GM19372 (cell line): ENCODE data around the gene GFOD1.

ENCODE experiments used
- ATAC-seq: cut with Tn5 transposase; IDR thresholded peaks from one replicate; pipeline ENCODE4 v1.9.1; 2021; ENCODE audit warnings: mild to moderate bottlenecking, low read depth, moderate library complexity; ENCODE audit not compliant: unreplicated experiment

GFOD1 gene

GRCh38 chr6:13384506-13384905, 102.9 kb downstream of the GFOD1 start:
- ATAC-seq = no peak

GRCh38 chr6:13383328-13384163, 103.9 kb downstream of the GFOD1 start:
- ATAC-seq = peak; percentile 97

DNA sequence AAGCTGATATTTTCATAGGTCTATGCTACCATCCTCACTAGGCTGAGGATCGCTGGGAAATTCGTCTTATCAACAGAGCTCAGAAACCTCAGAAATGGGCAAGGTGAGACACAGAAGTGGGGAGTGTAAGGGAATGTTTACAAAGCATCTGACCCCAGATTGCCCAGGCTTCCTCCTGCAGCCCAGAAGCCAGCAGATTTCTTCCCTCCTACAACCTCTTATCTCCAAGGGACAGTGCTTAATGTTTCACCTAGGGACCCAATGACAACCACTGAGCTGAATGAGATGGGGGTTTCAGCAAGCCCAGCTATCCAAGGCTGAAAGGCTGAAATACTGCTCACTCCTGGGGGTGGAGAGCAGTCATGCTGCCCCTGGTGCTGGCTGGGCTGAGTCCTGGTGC, 106.6 kb downstream of the GFOD1 start:
- no peak for ATAC-seq

GRCh38 chr6:13378669-13379590, 108.5 kb downstream of the GFOD1 start:
- no peak for ATAC-seq

DNA sequence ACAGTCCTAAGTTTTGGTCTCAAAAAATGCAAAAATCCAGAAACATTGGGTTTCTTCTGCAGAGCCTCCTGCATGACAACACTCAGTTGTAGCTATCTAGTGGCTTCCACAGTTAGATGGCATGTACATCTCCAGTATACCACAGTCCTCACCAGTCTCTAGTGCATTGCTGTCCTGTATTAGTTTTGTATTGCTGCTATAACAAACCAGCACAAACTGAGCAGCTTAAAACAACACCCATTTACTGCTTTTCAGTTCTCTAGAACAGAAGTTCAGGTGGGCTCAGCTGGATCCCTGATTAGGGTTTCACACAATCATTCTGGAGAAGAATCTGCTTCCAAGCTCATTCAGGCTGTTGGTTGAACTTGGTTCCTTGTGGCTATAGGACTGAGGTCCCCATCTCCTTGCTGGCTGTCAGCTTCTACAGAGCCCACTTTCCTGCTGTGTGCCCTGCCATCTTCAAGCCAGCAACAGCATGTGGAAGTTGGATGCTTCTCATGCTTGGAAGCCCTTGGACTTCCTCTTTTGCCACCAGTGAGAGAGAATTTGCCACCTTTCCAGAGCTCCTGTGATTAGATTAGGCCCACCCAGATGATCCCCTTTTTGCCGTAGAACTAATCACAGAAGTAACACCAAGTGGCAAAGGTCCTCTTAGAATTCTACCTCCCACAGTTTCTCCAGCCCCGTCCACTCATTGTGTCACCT, 110.2 kb downstream of the GFOD1 start:
- ATAC-seq = no peak

- peak; percentile 65 for ATAC-seq
Measured at GRCh38 chr6:13375360-13375878, 112.0 kb downstream of the GFOD1 start.

DNA sequence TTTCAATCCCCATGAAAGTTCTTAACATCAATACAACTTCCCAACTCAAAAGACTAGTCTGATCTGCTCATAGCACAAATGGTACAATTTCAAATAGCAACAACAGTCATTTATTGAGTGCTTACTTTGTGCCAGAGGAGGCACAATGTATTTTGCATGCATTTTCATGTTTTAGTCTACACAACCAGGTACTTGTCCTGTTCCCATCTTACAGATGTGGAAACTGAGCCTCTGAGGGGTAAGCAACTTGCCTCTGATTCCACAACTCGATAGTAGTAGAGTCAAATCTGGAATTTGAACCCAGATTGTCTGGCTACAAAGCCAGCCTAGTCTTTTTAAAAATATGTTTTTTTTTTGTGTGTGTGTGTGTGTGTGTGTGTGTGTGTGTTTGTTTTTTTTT, 113.5 kb downstream of the GFOD1 start:
- no peak for ATAC-seq

DNA sequence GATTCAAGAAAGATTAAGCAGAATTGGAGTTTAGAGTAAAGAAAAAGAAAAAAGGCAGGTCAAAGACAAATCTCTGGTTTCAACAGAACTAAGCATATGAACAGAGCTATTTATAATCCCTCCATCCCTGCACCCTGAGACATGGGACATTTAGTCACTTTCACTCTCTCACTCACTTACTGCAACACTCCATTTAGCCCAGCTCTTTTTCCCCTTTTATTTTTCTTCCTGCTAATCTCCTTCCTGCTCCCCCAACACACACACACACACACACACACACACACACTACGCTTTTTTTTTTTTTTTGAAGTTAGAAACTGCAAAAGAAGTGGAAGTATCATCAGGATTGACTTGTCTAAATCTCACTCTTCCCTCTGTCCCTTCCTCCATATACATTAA, 113.9 kb downstream of the GFOD1 start:
- no peak for ATAC-seq

DNA sequence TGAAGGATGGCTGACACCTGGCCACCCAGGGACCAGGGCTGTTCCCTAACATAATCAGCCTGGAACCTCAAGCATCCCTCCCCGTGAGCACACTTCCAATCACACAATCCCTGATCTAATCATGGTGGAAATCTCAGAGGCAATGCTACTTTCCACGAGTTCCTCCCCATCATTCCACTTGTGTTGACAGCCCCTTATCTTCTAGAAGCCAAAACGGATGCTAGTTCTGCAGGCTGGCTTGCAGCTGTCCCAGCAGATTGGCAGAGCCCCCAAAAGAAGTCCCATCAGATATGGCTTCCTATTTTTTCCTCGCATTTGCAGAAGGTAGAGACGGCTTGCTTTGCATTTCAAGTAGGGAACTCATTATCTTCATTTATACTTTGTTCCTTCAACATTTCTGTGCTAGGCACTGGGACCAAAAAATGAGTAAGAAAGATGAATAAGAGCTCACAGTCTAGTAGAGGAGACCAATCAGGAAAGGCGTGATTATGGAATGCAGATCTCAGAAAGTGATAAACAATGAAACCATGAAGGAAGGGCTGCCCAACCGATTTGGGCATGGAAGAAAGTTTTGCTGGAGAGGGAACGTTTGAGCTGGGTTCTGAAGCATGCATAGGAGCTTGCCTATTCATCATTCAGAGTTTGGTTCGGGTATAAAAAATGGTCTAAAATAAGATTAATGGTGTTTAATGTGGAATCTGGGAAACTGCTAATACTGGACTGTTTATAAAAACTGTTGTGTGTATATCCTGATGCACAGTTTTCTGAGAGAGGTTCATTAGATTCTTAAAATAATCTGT, 114.5 kb downstream of the GFOD1 start:
- ATAC-seq = no peak

GRCh38 chr6:13372076-13372475, 115.3 kb downstream of the GFOD1 start:
- no peak for ATAC-seq

DNA sequence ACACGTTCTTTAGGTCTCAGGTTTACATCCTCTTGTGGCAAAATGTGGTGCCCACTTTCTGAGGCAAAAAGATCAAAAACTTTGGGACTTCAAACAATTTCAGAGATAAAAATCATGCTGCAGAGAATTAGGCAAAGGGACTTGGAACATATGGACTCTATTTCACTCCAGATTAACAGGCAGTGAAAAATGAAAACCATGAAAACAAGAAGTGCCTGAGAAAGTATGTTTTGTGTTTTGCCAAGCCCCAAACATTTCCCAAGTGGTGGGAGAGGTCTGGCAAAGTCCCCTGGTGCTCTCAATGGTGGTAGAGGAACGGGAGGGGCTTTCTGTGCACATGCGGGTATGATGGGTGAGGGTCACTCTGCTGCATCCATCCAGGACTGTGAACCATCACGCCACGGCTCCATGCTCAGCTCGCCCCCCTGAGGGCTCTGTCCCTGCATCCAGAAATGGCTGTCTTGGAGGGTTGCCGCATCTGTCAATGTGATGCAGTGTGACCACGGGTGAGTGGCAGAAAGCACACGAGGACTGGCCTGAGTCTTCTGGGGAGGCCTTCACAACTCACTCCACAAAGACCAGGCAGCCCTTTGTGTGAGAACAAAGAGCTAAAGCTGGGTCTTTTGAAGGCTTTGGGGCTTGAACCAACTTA, 115.9 kb downstream of the GFOD1 start:
- ATAC-seq = no peak

DNA sequence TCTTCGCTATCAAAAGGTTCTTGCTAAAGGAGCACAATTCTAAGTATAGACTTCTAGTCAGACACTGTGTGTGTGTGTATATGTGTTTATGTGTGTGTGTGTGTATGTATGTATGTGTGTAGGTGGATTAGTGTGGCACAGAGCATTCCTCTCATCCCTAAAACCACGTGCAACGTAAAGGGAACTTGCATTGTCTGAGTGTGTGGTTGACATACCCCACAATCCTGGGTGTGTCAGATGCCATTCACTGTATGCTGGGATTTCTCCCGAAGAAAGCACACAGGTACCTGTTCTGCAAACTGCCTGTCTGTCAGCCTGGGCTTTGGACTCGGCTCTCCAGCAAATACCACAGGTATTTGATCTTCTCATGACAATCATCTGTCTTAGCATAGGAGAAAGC, 116.8 kb downstream of the GFOD1 start:
- ATAC-seq = no peak

DNA sequence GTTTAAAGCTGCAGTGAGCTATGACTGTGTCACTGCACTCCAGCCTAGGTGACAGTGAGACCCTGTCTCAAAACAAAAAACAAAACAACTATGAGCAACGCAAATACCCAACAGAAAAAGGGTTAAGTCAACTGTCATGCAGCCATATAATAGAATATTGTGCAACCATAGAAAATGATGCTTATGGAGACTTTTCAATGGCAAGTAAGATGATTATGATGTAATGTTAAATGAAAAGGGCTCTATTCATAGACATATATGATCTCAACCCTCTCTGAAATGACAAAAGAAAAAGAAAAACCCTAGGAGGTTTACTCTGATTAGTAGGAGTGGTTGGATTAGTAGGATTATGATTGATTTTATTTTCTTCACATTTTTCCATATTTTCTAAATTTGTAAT, 117.8 kb downstream of the GFOD1 start:
- no peak for ATAC-seq

GRCh38 chr6:13368731-13369115, 118.7 kb downstream of the GFOD1 start:
- ATAC-seq = no peak

- ATAC-seq = no peak
Measured at GRCh38 chr6:13368079-13368730, 119.2 kb downstream of the GFOD1 start.

GRCh38 chr6:13367396-13367795, 120.0 kb downstream of the GFOD1 start:
- ATAC-seq = no peak

DNA sequence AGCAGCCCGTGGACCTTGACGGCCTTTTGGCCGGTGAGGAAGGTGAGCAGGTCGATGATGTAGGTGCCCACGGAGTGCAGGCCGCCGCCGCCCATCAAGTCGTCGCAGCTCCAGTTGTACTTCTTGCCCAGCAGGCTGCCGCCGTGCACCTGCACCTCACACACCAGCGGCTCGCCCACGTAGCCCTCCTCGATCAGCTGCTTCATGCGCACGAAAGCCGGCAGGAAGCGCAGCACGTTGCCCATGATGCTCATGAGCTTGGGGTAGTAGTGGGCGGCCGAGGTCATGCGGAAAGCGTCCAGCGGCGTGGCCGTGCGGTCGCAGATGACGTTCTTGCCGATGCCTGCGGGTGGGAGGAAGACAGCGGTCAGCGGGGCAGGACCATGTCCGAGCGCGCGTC, 122.1 kb downstream of the GFOD1 start:
- no peak for ATAC-seq

- no peak for ATAC-seq
Measured at GRCh38 chr6:13364842-13365241, 122.6 kb downstream of the GFOD1 start.

- no peak for ATAC-seq
Measured at GRCh38 chr6:13362412-13362811, 125.0 kb downstream of the GFOD1 start.
